Measurements from ENCODE around the gene GRM7. TPM values are rescaled to one million over a fixed set of nuclear protein-coding genes. Genes with fewer than 3 reads are reported as not detected.

GRM7 gene
- polyA plus RNA-seq, 1 donor from 2014 or later: 23.8 TPM

DNA sequence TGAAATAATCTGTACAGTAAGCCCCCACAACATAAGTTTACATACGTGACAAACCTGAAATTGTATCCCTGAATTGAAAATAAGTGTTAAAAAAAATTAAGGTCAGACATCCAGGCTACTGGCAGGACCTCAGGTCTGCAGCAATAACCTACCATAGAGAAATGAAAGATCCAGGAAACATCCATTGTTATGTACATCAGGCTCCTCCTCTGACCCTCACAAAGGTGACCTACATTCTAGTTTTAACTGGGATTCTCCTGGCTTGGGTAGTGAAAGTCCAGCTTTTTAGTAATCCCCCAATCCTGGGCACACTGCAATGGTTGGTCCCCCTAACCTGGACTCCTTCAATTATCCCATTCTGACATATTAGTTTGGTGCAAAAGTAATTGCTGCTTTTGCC, 891.1 kb downstream of the GRM7 start:
- Histone ChIP-seq H3K4me3 (ENCODE audit: low read length) (no peak overlapping the region), H3K27me3 (ENCODE audit: insufficient read depth, low read depth, low read length) (no peaks in the 10 kb centered on the region), H3K9me2 (ENCODE audit: insufficient read depth, low read length) (no peaks in the 10 kb centered on the region), H4K20me1 (ENCODE audit: insufficient read depth) (no peaks in the 10 kb centered on the region), H3K9me3 (ENCODE audit: low read length) (no peaks in the 10 kb centered on the region), H3F3A (ENCODE audit: insufficient read depth, low read length, poor library complexity, severe bottlenecking) (no peaks in the 10 kb centered on the region), H3K9ac (ENCODE audit: low read length) (no peak overlapping the region), H3K36me3 (ENCODE audit: insufficient read depth, low read length) (no peaks in the 10 kb centered on the region), H2AFZ (ENCODE audit: low read depth, low read length) (no peak overlapping the region), H3K4me2 (ENCODE audit: low read length) (no peak overlapping the region), H3K27ac (ENCODE audit: low read length) (no peak overlapping the region), H3K79me2 (replicated peaks; ENCODE audit: insufficient read depth, low read length) (no peaks in the 10 kb centered on the region)
- TF ChIP-seq POLR2AphosphoS5 (IDR thresholded peaks at IDR 0.05): no peak
- no peak for TF ChIP-seq SMC3 (conservative IDR thresholded peaks at IDR 0.05; ENCODE audit: poor library complexity)
- no peak for TF ChIP-seq EP300 (conservative IDR thresholded peaks at IDR 0.05; ENCODE audit: poor library complexity, severe bottlenecking)
- no peak for TF ChIP-seq TAF1 (IDR thresholded peaks at IDR 0.05; ENCODE audit: low read depth)
- no peak for TF ChIP-seq MXI1 (conservative IDR thresholded peaks at IDR 0.05; ENCODE audit: poor library complexity, severe bottlenecking)
- TF ChIP-seq, protein P1, sequence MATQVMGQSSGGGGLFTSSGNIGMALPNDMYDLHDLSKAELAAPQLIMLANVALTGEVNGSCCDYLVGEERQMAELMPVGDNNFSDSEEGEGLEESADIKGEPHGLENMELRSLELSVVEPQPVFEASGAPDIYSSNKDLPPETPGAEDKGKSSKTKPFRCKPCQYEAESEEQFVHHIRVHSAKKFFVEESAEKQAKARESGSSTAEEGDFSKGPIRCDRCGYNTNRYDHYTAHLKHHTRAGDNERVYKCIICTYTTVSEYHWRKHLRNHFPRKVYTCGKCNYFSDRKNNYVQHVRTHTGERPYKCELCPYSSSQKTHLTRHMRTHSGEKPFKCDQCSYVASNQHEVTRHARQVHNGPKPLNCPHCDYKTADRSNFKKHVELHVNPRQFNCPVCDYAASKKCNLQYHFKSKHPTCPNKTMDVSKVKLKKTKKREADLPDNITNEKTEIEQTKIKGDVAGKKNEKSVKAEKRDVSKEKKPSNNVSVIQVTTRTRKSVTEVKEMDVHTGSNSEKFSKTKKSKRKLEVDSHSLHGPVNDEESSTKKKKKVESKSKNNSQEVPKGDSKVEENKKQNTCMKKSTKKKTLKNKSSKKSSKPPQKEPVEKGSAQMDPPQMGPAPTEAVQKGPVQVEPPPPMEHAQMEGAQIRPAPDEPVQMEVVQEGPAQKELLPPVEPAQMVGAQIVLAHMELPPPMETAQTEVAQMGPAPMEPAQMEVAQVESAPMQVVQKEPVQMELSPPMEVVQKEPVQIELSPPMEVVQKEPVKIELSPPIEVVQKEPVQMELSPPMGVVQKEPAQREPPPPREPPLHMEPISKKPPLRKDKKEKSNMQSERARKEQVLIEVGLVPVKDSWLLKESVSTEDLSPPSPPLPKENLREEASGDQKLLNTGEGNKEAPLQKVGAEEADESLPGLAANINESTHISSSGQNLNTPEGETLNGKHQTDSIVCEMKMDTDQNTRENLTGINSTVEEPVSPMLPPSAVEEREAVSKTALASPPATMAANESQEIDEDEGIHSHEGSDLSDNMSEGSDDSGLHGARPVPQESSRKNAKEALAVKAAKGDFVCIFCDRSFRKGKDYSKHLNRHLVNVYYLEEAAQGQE (IDR thresholded peaks at IDR 0.05; ENCODE audit: borderline replicate concordance): no peak
- TF ChIP-seq EZH2 (IDR thresholded peaks at IDR 0.05; ENCODE audit: borderline replicate concordance, insufficient read depth, low read length, poor library complexity, severe bottlenecking): no peak

DNA sequence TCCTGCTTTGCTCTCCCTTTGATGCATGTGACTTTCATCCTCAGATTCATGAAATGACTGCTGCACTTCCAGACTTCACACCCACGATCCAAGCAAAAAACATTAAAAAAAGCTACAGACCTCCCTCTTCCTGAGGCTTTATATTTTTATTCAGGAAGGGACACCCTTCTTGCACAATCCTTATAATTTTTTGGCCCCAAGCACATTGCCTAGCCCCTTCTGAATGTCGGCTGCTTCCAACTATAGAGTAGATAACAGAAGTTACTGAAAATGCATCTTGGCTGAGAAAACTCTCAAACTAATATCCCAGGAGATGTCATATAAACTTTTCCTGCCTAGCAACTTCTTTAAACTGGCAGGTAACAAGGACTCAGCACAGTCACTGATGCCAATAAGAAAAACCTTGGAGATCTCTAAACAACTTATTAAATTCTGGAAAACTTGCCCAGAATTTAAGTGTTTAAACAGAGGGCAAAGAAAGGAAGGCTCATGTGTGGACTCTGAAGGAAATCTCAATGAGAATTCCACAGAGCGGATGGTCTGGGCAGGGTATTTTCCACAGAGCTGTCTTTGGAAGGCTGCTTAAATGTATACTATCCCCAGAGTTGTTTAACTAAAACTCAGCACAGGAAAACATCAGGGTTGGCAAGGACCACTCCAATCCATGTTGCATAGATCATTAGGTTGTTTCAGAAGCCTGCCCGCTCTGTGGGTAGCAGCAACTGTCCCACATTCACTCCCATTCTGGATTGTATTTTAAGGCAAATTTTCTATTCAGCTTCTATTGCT, 893.9 kb downstream of the GRM7 start:
- no peak overlapping the region for H2AFZ ChIP-seq (ENCODE audit: low read depth, low read length)
- H3K9ac ChIP-seq (ENCODE audit: low read length): no peak overlapping the region
- no peaks in the 10 kb centered on the region for H3F3A ChIP-seq (ENCODE audit: insufficient read depth, low read length, poor library complexity, severe bottlenecking)
- H4K20me1 ChIP-seq (ENCODE audit: insufficient read depth): no peaks in the 10 kb centered on the region
- H3K4me3 ChIP-seq (ENCODE audit: low read length): no peak overlapping the region
- H3K36me3 ChIP-seq (ENCODE audit: insufficient read depth, low read length): no peaks in the 10 kb centered on the region
- TF ChIP-seq, protein P1 (IDR thresholded peaks at IDR 0.05; ENCODE audit: borderline replicate concordance): no peak
- TF ChIP-seq MXI1 (conservative IDR thresholded peaks at IDR 0.05; ENCODE audit: poor library complexity, severe bottlenecking): no peak
- no peak for TF ChIP-seq SMC3 (conservative IDR thresholded peaks at IDR 0.05; ENCODE audit: poor library complexity)
- TF ChIP-seq RAD21 (conservative IDR thresholded peaks at IDR 0.05): no peak
- TF ChIP-seq EZH2 (IDR thresholded peaks at IDR 0.05; ENCODE audit: borderline replicate concordance, insufficient read depth, low read length, poor library complexity, severe bottlenecking): no peak
- TF ChIP-seq EP300 (conservative IDR thresholded peaks at IDR 0.05; ENCODE audit: poor library complexity, severe bottlenecking): no peak
- TF ChIP-seq, protein P2, sequence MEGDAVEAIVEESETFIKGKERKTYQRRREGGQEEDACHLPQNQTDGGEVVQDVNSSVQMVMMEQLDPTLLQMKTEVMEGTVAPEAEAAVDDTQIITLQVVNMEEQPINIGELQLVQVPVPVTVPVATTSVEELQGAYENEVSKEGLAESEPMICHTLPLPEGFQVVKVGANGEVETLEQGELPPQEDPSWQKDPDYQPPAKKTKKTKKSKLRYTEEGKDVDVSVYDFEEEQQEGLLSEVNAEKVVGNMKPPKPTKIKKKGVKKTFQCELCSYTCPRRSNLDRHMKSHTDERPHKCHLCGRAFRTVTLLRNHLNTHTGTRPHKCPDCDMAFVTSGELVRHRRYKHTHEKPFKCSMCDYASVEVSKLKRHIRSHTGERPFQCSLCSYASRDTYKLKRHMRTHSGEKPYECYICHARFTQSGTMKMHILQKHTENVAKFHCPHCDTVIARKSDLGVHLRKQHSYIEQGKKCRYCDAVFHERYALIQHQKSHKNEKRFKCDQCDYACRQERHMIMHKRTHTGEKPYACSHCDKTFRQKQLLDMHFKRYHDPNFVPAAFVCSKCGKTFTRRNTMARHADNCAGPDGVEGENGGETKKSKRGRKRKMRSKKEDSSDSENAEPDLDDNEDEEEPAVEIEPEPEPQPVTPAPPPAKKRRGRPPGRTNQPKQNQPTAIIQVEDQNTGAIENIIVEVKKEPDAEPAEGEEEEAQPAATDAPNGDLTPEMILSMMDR (IDR thresholded peaks at IDR 0.05; ENCODE audit: poor library complexity, severe bottlenecking): no peak
- no peak for TF ChIP-seq TAF1 (IDR thresholded peaks at IDR 0.05; ENCODE audit: low read depth)
- no peak for TF ChIP-seq POLR2AphosphoS5 (IDR thresholded peaks at IDR 0.05)
- no peak overlapping the region for H3K4me2 ChIP-seq (ENCODE audit: low read length)
- no peaks in the 10 kb centered on the region for H3K79me2 ChIP-seq (replicated peaks; ENCODE audit: insufficient read depth, low read length)
- no peaks in the 10 kb centered on the region for H3K27me3 ChIP-seq (ENCODE audit: insufficient read depth, low read depth, low read length)
- H3K9me2 ChIP-seq (ENCODE audit: insufficient read depth, low read length): no peaks in the 10 kb centered on the region
- H3K9me3 ChIP-seq (ENCODE audit: low read length): no peaks in the 10 kb centered on the region
- no peak overlapping the region for H3K27ac ChIP-seq (ENCODE audit: low read length)
